HepG2 (cell line): Measurements from ENCODE around the gene PDIA2. TPM values are rescaled to one million over a fixed set of nuclear protein-coding genes. Genes with fewer than 3 reads are reported as not detected.
A peak's percentile ranks its signal among the peaks of the same experiment; 100 is the strongest.

Source experiments
- ATAC-seq: fragments of 200-7000 bp; cut with Tn5 transposase; 3 replicates; pipeline ENCODE4 v1.9.1; 2020; ENCODE audit warnings: mild to moderate bottlenecking, moderate library complexity
- BruUV-seq: library from RNA; stranded (reverse); fragments of 400-500 nt; replicated peaks from 2 replicates; lab custom pipeline; 2021; lab: Mats Ljungman, UMichigan
- CTCF ChIA-PET: fragments of 300-600 bp; formaldehyde crosslinking; extraction: SDS; loops from one replicate; lab custom pipeline; 2021; ENCODE audit warnings: low total read pairs, inconsistent platforms, low intra/inter-chr PET ratio; lab: Yijun Ruan, JAX
- POLR2A ChIA-PET: fragments of 350-600 bp; sonication (Branson Sonifier 250); formaldehyde crosslinking; loops from one replicate; lab custom pipeline; 2020; ENCODE audit warnings: antibody characterized with exemption, inconsistent platforms; lab: Yijun Ruan, JAX
- DNase-seq: peaks from one replicate; pipeline ENCODE4 v3.0.0-alpha.2; 2015; ENCODE audit warnings: low spot score
- FAIRE-seq: peaks from 3 replicates; lab custom pipeline; 2011; peaks lifted over from hg19 to GRCh38; lab: Jason Lieb, UNC
- H2AFZ ChIP-seq: one replicate; pipeline ENCODE4 v1.6.1; 2011; ENCODE audit warnings: low read length, inconsistent platforms
- H3K27ac ChIP-seq: fragments of 300-600 bp; 3 replicates; pipeline ENCODE4 v1.8.0; 2011; ENCODE audit warnings: mixed run types, mild to moderate bottlenecking, mixed read lengths, low read length, inconsistent platforms; ENCODE audit not compliant: insufficient read depth; ENCODE audit errors: extremely low read length
- H3K27me3 ChIP-seq, 2 experiments: fragments of 200-600 bp in 1 of 2; 2 replicates in 1 of 2; 3 replicates in 1 of 2; pipeline versions ENCODE4 v1.6.0 to v1.8.0; 2011; ENCODE audit warnings: low read length in 2 of 2, mild to moderate bottlenecking in 2 of 2, moderate library complexity in 2 of 2, inconsistent platforms in 1 of 2; ENCODE audit not compliant: insufficient read depth in 2 of 2, control insufficient read depth in 1 of 2
- H3K36me3 ChIP-seq, 2 experiments: fragments of 200-600 bp in 1 of 2; replicated peaks in 1 of 2; 2 replicates in 1 of 2; 3 replicates in 1 of 2; pipeline versions ENCODE4 v1.5.1 to v1.8.0; 2011; ENCODE audit warnings: low read length in 2 of 2, inconsistent platforms in 1 of 2; ENCODE audit not compliant: insufficient read depth in 2 of 2, control insufficient read depth in 1 of 2
- H3K4me1 ChIP-seq: 2 replicates; pipeline ENCODE4 v1.5.1; 2012; ENCODE audit warnings: low read length, inconsistent platforms; ENCODE audit not compliant: insufficient read depth
- H3K4me2 ChIP-seq: 2 replicates; pipeline ENCODE4 v1.6.0; 2011; ENCODE audit warnings: low read depth, low read length, inconsistent platforms
- H3K4me3 ChIP-seq, 3 experiments: fragments of 200-600 bp in 1 of 3; sonication (generic), shearing (Covaris generic) in 1 of 3; replicated peaks in 1 of 3; 2 replicates each; pipeline ENCODE4 v1.5.1; 2011 to 2016; ENCODE audit warnings: low read length in 3 of 3, inconsistent platforms in 2 of 3, low read depth in 2 of 3, mild to moderate bottlenecking in 2 of 3, control low read depth in 1 of 3, mixed read lengths in 1 of 3; ENCODE audit not compliant: insufficient read depth in 1 of 3
- H3K79me2 ChIP-seq: one replicate; pipeline ENCODE4 v1.6.1; 2011; ENCODE audit warnings: low read length, inconsistent platforms; ENCODE audit not compliant: insufficient read depth
- H3K9ac ChIP-seq: 2 replicates; pipeline ENCODE4 v1.6.0; 2011; ENCODE audit warnings: mild to moderate bottlenecking, low read depth, low read length, inconsistent platforms; ENCODE audit not compliant: insufficient read depth
- H3K9me3 ChIP-seq: 2 replicates; pipeline ENCODE4 v1.5.1; 2012; ENCODE audit warnings: mild to moderate bottlenecking, low read length
- H4K20me1 ChIP-seq: 2 replicates; pipeline ENCODE4 v1.6.0; 2011; ENCODE audit warnings: inconsistent platforms, mild to moderate bottlenecking, low read length, moderate library complexity; ENCODE audit not compliant: insufficient read depth
- ARNTL ChIP-seq: sonication (generic); formaldehyde crosslinking; IDR thresholded peaks from 2 replicates; pipeline ENCODE4 v1.4.0; 2020; ENCODE audit warnings: mild to moderate bottlenecking, missing genetic modification reagents
- BCL6 ChIP-seq: IDR thresholded peaks from 2 replicates; pipeline ENCODE4 v1.6.1; 2016; ENCODE audit warnings: missing genetic modification reagents, missing compliant biosample characterization
- BCLAF1 ChIP-seq: fragments of 450-650 bp; IDR thresholded peaks from 2 replicates; pipeline ENCODE4 v1.6.1; 2017; ENCODE audit warnings: mild to moderate bottlenecking
- DPF2 ChIP-seq: sonication (generic); formaldehyde crosslinking; IDR thresholded peaks from 2 replicates; pipeline ENCODE4 v1.4.0; 2020; ENCODE audit warnings: mild to moderate bottlenecking, low read depth, missing genetic modification reagents, borderline replicate concordance
- GTF3A ChIP-seq: sonication (generic); formaldehyde crosslinking; conservative IDR thresholded peaks from 2 replicates; pipeline ENCODE4 v1.4.0; 2020; ENCODE audit warnings: mild to moderate bottlenecking, missing genetic modification reagents
- KAT7 ChIP-seq: IDR thresholded peaks from 2 replicates; pipeline ENCODE4 v1.6.1; 2018; ENCODE audit warnings: borderline replicate concordance, missing compliant biosample characterization
- KDM1A ChIP-seq: IDR thresholded peaks from 2 replicates; pipeline ENCODE4 v1.6.1; 2016; ENCODE audit warnings: missing compliant biosample characterization
- NFKBIZ ChIP-seq: IDR thresholded peaks from 2 replicates; pipeline ENCODE4 v1.6.1; 2018; ENCODE audit warnings: missing genetic modification reagents, missing compliant biosample characterization
- RARG ChIP-seq: sonication (generic); formaldehyde crosslinking; IDR thresholded peaks from 2 replicates; pipeline ENCODE4 v1.4.0; 2020; ENCODE audit warnings: low read depth, mild to moderate bottlenecking, missing genetic modification reagents
- SNRNP70 ChIP-seq: fragments of 200-400 bp; formaldehyde crosslinking; IDR thresholded peaks from 2 replicates; pipeline ENCODE4 v1.6.1; 2017; ENCODE audit warnings: mild to moderate bottlenecking, low read depth, low read length, moderate library complexity
- ZFP90 ChIP-seq: sonication (generic); formaldehyde crosslinking; IDR thresholded peaks from 2 replicates; pipeline ENCODE4 v1.8.0; 2022; ENCODE audit warnings: missing genetic modification reagents, mild to moderate bottlenecking, inconsistent platforms, borderline replicate concordance
- ZNF224 ChIP-seq: sonication (generic); formaldehyde crosslinking; IDR thresholded peaks from 2 replicates; pipeline ENCODE4 v1.5.0; 2020; ENCODE audit warnings: mild to moderate bottlenecking, missing genetic modification reagents
- ZNF501 ChIP-seq: sonication (generic); formaldehyde crosslinking; IDR thresholded peaks from 2 replicates; pipeline ENCODE4 v1.5.1; 2020; ENCODE audit warnings: mild to moderate bottlenecking, moderate library complexity, missing genetic modification reagents
- ZNF652 ChIP-seq: IDR thresholded peaks from 2 replicates; pipeline ENCODE4 v1.6.1; 2016; ENCODE audit warnings: low read depth, borderline replicate concordance
- WGBS: methylation state at CpG from one replicate; pipeline ENCODE4 v1.1.6; 2017; ENCODE audit warnings: low lambda C conversion rate; 5-methylcytosine and 5-hydroxymethylcytosine counted together
- in situ Hi-C: cut with HindIII; loops from 2 replicates; pipeline ENCODE4 v1.10.0; 2017; ENCODE audit warnings: low pct_unique_long_range_greater_than_20kb; ENCODE audit not compliant: extremely low pct_ligation_motif_present
- intact Hi-C: fragments of 100-400 bp; cut with micrococcal nuclease; formaldehyde crosslinking; loops from one replicate; pipeline ENCODE4 v1.10.0; 2022; ENCODE audit not compliant: unreplicated experiment
- polyA plus RNA-seq, 8 experiments: library from polyadenylated mRNA; depleted of rRNA in 3 of 8; stranded (reverse) in 7 of 8; unstranded in 1 of 8; fragments of >200 nt; fragmentation: Illumina TruSeq in 4 of 8; extraction: Trizol in 4 of 8; gene quantifications; 2 replicates each; pipeline versions ENCODE4 v1.2.1 to v1.2.3, GENCODE V29; 2011 to 2016; ENCODE audit warnings: low read depth in 4 of 8, missing spikeins in 1 of 8, mixed read lengths in 1 of 8; ENCODE audit not compliant: insufficient read depth in 1 of 8
- total RNA-seq, 5 experiments: library from RNA; depleted of rRNA; stranded (reverse); fragments of >200 nt; fragmentation: Illumina TruSeq; extraction: Trizol; gene quantifications; 2 replicates each; pipeline ENCODE4 v1.2.3, GENCODE V29; 2016; ENCODE audit warnings: low read depth in 1 of 5
- TF ChIP-seq, protein P1 (sequence below): sonication (generic); formaldehyde crosslinking; IDR thresholded peaks from 2 replicates; pipeline ENCODE4 v1.8.1; 2023; ENCODE audit warnings: missing genetic modification reagents, mild to moderate bottlenecking, borderline replicate concordance
- TF ChIP-seq, protein P2 (sequence below): IDR thresholded peaks from 2 replicates; pipeline ENCODE4 v1.6.1; 2016
- TF ChIP-seq, protein P3 (sequence below): sonication (generic); formaldehyde crosslinking; IDR thresholded peaks from 2 replicates; pipeline ENCODE4 v1.4.0; 2020; ENCODE audit warnings: missing genetic modification reagents, borderline replicate concordance

Gene PDIA2
- total and polyA plus RNA-seq, 2 of the 13 experiments (the other 11 are each of a cell fraction or from before 2014, with no cell fraction given), result 0.35 to 1.9 TPM

DNA sequence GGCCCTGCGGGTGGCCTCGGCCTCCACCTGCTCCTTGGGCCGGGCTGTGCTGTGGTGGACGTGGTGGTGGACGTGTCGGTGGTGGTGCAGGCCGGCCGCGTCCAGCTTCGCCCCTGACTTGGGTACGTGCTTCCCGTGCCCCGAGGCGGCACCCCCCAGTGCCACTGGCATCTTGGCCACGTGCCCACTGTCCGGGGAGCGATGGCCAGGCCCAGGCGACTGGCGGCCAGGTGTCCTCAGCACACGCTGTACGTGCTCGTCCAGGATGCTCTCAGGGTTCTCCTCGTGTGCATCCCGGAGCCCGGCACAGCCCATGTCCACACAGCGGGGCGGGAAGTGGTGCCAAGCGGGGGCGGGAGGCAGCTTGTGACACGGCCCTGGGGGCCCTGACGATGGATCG, 14.9 kb downstream of the PDIA2 start:
- intact Hi-C loops (no loop called here), in situ Hi-C loops (no loop called here)
- Histone ChIP-seq H2AFZ (no peak overlapping the region), H3K79me2 (no peaks in the 10 kb centered on the region), H3K4me2 (no peak overlapping the region), H3K27ac (no peak overlapping the region), H3K9ac (no peak overlapping the region), H3K4me3 (no peak overlapping the region), H3K36me3 (peaks cover 15 to 40% of the 10 kb centered on the region in 2 experiments; a peak in 4 of 5 replicates), H3K4me1 (no peaks in the 10 kb centered on the region), H3K27me3 (no peaks in the 10 kb centered on the region), H3K9me3 (no peaks in the 10 kb centered on the region), H4K20me1 (no peaks in the 10 kb centered on the region)
- no peak for DNase-seq
- no TSS peak for BruUV-seq
- TF ChIP-seq ZNF501 (CRISPR knock-in tag) (no peak), BCL6 (no peak), KDM1A (CRISPR knock-in tag) (no peak), RARG (CRISPR knock-in tag) (no peak), ARNTL (no peak), ZNF224 (CRISPR knock-in tag) (no peak), DPF2 (CRISPR knock-in tag) (no peak), ZNF652 (CRISPR knock-in tag) (no peak), KAT7 (CRISPR knock-in tag) (no peak), SNRNP70 (no peak), BCLAF1 (no peak), NFKBIZ (CRISPR knock-in tag) (no peak), ZFP90 (CRISPR knock-in tag) (no peak), GTF3A (CRISPR knock-in tag) (no peak)
- TF ChIP-seq, protein P1, sequence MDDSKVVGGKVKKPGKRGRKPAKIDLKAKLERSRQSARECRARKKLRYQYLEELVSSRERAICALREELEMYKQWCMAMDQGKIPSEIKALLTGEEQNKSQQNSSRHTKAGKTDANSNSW (CRISPR knock-in tag), result no peak
- TF ChIP-seq, protein P2, sequence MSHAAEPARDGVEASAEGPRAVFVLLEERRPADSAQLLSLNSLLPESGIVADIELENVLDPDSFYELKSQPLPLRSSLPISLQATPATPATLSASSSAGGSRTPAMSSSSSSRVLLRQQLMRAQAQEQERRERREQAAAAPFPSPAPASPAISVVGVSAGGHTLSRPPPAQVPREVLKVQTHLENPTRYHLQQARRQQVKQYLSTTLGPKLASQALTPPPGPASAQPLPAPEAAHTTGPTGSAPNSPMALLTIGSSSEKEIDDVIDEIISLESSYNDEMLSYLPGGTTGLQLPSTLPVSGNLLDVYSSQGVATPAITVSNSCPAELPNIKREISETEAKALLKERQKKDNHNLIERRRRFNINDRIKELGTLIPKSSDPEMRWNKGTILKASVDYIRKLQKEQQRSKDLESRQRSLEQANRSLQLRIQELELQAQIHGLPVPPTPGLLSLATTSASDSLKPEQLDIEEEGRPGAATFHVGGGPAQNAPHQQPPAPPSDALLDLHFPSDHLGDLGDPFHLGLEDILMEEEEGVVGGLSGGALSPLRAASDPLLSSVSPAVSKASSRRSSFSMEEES (CRISPR knock-in tag), result no peak
- TF ChIP-seq, protein P3, sequence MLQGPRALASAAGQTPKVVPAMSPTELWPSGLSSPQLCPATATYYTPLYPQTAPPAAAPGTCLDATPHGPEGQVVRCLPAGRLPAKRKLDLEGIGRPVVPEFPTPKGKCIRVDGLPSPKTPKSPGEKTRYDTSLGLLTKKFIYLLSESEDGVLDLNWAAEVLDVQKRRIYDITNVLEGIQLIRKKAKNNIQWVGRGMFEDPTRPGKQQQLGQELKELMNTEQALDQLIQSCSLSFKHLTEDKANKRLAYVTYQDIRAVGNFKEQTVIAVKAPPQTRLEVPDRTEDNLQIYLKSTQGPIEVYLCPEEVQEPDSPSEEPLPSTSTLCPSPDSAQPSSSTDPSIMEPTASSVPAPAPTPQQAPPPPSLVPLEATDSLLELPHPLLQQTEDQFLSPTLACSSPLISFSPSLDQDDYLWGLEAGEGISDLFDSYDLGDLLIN (CRISPR knock-in tag), result no peak
- FAIRE-seq, result no peak
- CTCF ChIA-PET, result no interaction called here
- peak; percentile 14; the same call in 2 of the 3 replicates for ATAC-seq
- 94% methylated on average over 17 of the region's 32 CpGs for WGBS
- POLR2A ChIA-PET, result no interaction called here
